PFSK-1 (cell line): ENCODE results near the gene AHDC1.

Source experiments
- FOXP2 ChIP-seq: optimal IDR thresholded peaks from 2 replicates; pipeline ENCODE3; 2011; ENCODE audit warnings: borderline replicate concordance, control low read depth, inconsistent platforms; ENCODE audit not compliant: insufficient read depth; ENCODE audit errors: extremely low read length, extremely low read depth
- POLR2AphosphoS5 ChIP-seq: IDR thresholded peaks from 2 replicates; pipeline ENCODE4 v1.6.1; 2012; ENCODE audit warnings: low read depth, mild to moderate bottlenecking, control low read depth, low read length, moderate library complexity
- REST ChIP-seq, 2 experiments: IDR thresholded peaks; 2 replicates each; pipeline versions ENCODE4 v1.6.1 to v1.8.0; 2011 to 2012; ENCODE audit warnings: low read depth in 2 of 2, low read length in 2 of 2, control low read depth in 1 of 2, inconsistent platforms in 1 of 2, mild to moderate bottlenecking in 1 of 2, moderate library complexity in 1 of 2; ENCODE audit not compliant: insufficient read depth in 1 of 2
- SIN3A ChIP-seq: IDR thresholded peaks from 2 replicates; pipeline ENCODE4 v1.6.1; 2012; ENCODE audit warnings: mild to moderate bottlenecking, low read length, moderate library complexity, borderline replicate concordance; ENCODE audit not compliant: insufficient read depth
- TAF1 ChIP-seq: IDR thresholded peaks from 2 replicates; pipeline ENCODE4 v1.6.1; 2012; ENCODE audit warnings: low read length, control low read depth, borderline replicate concordance; ENCODE audit not compliant: insufficient read depth

GRCh38 chr1:27614625-27615344 lies 10.8 kb upstream of the AHDC1 start:
- TF ChIP-seq TAF1 (no peak), POLR2AphosphoS5 (no peak), SIN3A (no peak), FOXP2 (no peak), REST (IDR thresholded peaks at IDR 0.05; ENCODE audit: insufficient read depth in 1 of 2, low read depth in 2 of 2, low read length in 2 of 2) (no peak)
